ENCODE measurements around the gene SLC27A2.

Gene SLC27A2

DNA sequence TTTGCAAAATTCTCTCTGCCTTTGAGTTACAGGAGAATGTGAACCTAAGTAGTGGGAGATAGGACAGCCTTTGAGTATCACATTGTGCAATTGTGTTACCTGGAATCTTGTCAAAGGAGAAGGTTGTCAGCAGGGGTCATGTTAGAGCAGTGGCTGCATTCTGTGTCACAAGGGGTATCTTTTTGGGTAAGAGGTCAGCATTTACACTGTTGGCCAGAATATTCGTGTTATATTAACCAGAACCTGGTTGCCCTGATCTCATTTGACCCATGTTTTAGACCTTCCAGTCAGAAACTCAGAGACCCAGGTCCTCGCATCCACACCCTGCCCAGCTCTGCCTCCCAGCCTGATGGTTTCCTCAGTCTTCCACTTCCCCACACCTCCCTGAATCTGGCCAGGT lies 56.3 kb downstream of the SLC27A2 start:
- H3K27ac ChIP-seq (ENCODE audit: low read depth, low read length): no peak overlapping the region
- H3K36me3 ChIP-seq (ENCODE audit: low read length): no peaks in the 10 kb centered on the region
- no peaks in the 10 kb centered on the region for H3K79me2 ChIP-seq (ENCODE audit: insufficient read depth, low read length)
- H3K9ac ChIP-seq (ENCODE audit: low read length): no peak overlapping the region
- H3K9me2 ChIP-seq (replicated peaks; ENCODE audit: insufficient read depth, low read length): no peaks in the 10 kb centered on the region
- no peaks in the 10 kb centered on the region for H3K9me3 ChIP-seq (ENCODE audit: insufficient read depth, low read length)
- no peak overlapping the region for H2AFZ ChIP-seq (ENCODE audit: low read depth, low read length, severe bottlenecking)
- no peak overlapping the region for H3K4me3 ChIP-seq (ENCODE audit: insufficient read depth, low read length, poor library complexity, severe bottlenecking)
- H3K4me2 ChIP-seq (ENCODE audit: low read depth, low read length, poor library complexity, severe bottlenecking): no peak overlapping the region
- no peaks in the 10 kb centered on the region for H3K27me3 ChIP-seq (ENCODE audit: low read length)
- TF ChIP-seq CTCF (IDR thresholded peaks at IDR 0.05; ENCODE audit: insufficient read depth, low read length, poor library complexity, severe bottlenecking): no peak
- no peak for TF ChIP-seq EZH2phosphoT487 (conservative IDR thresholded peaks at IDR 0.05; ENCODE audit: low read length)
- no peaks in the 10 kb centered on the region for H4K20me1 ChIP-seq (ENCODE audit: low read depth, low read length)
- no peaks in the 10 kb centered on the region for H3F3A ChIP-seq (ENCODE audit: insufficient read depth)

GRCh38 chr15:50241684-50242450 lies 59.9 kb downstream of the SLC27A2 start:
- no peaks in the 10 kb centered on the region for H3K9me2 ChIP-seq (replicated peaks; ENCODE audit: insufficient read depth, low read length)
- H3F3A ChIP-seq (ENCODE audit: insufficient read depth): no peaks in the 10 kb centered on the region
- TF ChIP-seq EZH2phosphoT487 (conservative IDR thresholded peaks at IDR 0.05; ENCODE audit: low read length): no peak
- no peaks in the 10 kb centered on the region for H3K36me3 ChIP-seq (ENCODE audit: low read length)
- no peaks in the 10 kb centered on the region for H3K27me3 ChIP-seq (ENCODE audit: low read length)
- H3K9ac ChIP-seq (ENCODE audit: low read length): no peak overlapping the region
- H3K79me2 ChIP-seq (ENCODE audit: insufficient read depth, low read length): no peaks in the 10 kb centered on the region
- no peak overlapping the region for H3K4me3 ChIP-seq (ENCODE audit: insufficient read depth, low read length, poor library complexity, severe bottlenecking)
- H2AFZ ChIP-seq (ENCODE audit: low read depth, low read length, severe bottlenecking): no peak overlapping the region
- no peaks in the 10 kb centered on the region for H4K20me1 ChIP-seq (ENCODE audit: low read depth, low read length)
- no peak overlapping the region for H3K27ac ChIP-seq (ENCODE audit: low read depth, low read length)
- no peak overlapping the region for H3K4me2 ChIP-seq (ENCODE audit: low read depth, low read length, poor library complexity, severe bottlenecking)
- H3K9me3 ChIP-seq (ENCODE audit: insufficient read depth, low read length): no peaks in the 10 kb centered on the region

DNA sequence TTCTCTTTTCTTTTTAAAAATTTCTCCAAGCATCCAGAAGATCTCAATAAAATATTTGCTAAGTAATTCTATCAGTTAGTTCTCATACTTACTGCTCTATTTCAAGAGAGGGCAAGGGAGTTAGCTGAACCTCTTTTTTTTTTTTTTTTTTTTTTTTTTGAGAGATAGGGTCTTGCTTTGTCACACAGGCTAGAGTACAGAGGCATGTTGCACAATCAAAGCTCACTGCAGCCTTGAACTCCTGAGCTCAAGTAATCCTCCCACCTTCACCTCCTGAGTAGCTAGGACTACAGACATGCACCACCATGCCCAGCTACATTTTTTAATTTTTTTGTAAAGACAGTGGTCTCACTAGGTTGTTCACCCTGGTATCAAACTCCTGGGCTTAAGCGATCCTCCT lies 62.2 kb downstream of the SLC27A2 start:
- H3K9me3 ChIP-seq (ENCODE audit: insufficient read depth, low read length): no peaks in the 10 kb centered on the region
- H3K27me3 ChIP-seq (ENCODE audit: low read length): no peaks in the 10 kb centered on the region
- H3K27ac ChIP-seq (ENCODE audit: low read depth, low read length): no peak overlapping the region
- no peaks in the 10 kb centered on the region for H3K36me3 ChIP-seq (ENCODE audit: low read length)
- no peak overlapping the region for H3K9ac ChIP-seq (ENCODE audit: low read length)
- no peak overlapping the region for H2AFZ ChIP-seq (ENCODE audit: low read depth, low read length, severe bottlenecking)
- H4K20me1 ChIP-seq (ENCODE audit: low read depth, low read length): no peaks in the 10 kb centered on the region
- H3K79me2 ChIP-seq (ENCODE audit: insufficient read depth, low read length): no peaks in the 10 kb centered on the region
- H3K9me2 ChIP-seq (replicated peaks; ENCODE audit: insufficient read depth, low read length): no peaks in the 10 kb centered on the region
- H3F3A ChIP-seq (ENCODE audit: insufficient read depth): no peaks in the 10 kb centered on the region
- no peak overlapping the region for H3K4me2 ChIP-seq (ENCODE audit: low read depth, low read length, poor library complexity, severe bottlenecking)
- H3K4me3 ChIP-seq (ENCODE audit: insufficient read depth, low read length, poor library complexity, severe bottlenecking): no peak overlapping the region
- no peak for TF ChIP-seq EZH2phosphoT487 (conservative IDR thresholded peaks at IDR 0.05; ENCODE audit: low read length)
- no peak for TF ChIP-seq CTCF (IDR thresholded peaks at IDR 0.05; ENCODE audit: insufficient read depth, low read length, poor library complexity, severe bottlenecking)

- Histone ChIP-seq H3K27ac (ENCODE audit: low read depth, low read length) (no peak overlapping the region), H3K36me3 (ENCODE audit: low read length) (no peaks in the 10 kb centered on the region), H2AFZ (ENCODE audit: low read depth, low read length, severe bottlenecking) (no peak overlapping the region), H3K9ac (ENCODE audit: low read length) (no peak overlapping the region), H3F3A (ENCODE audit: insufficient read depth) (no peaks in the 10 kb centered on the region), H3K27me3 (ENCODE audit: low read length) (no peaks in the 10 kb centered on the region), H4K20me1 (ENCODE audit: low read depth, low read length) (no peaks in the 10 kb centered on the region), H3K9me3 (ENCODE audit: insufficient read depth, low read length) (no peaks in the 10 kb centered on the region), H3K4me3 (ENCODE audit: insufficient read depth, low read length, poor library complexity, severe bottlenecking) (no peak overlapping the region), H3K9me2 (replicated peaks; ENCODE audit: insufficient read depth, low read length) (no peaks in the 10 kb centered on the region), H3K79me2 (ENCODE audit: insufficient read depth, low read length) (no peaks in the 10 kb centered on the region), H3K4me2 (ENCODE audit: low read depth, low read length, poor library complexity, severe bottlenecking) (no peak overlapping the region)
- TF ChIP-seq EZH2phosphoT487 (conservative IDR thresholded peaks at IDR 0.05; ENCODE audit: low read length) (no peak), CTCF (IDR thresholded peaks at IDR 0.05; ENCODE audit: insufficient read depth, low read length, poor library complexity, severe bottlenecking) (no peak)
Measured at GRCh38 chr15:50244959-50245624, 63.1 kb downstream of the SLC27A2 start.

Measured in SU-DHL-6 (cell line).